Calu3 (cell line): ENCODE results near the gene ERCC6L. TPM values are rescaled to one million over a fixed set of nuclear protein-coding genes. Genes with fewer than 3 reads are reported as not detected.
A peak's percentile ranks its signal among the peaks of the same experiment; 100 is the strongest.

ENCODE experiments used
- Bru-seq: library from RNA; stranded (reverse); fragments of 400-500 nt; gene quantifications from one replicate; lab custom pipeline; 2021; lab: Mats Ljungman, UMichigan
- BruChase-seq, 2 experiments: library from RNA; stranded (reverse); fragments of 400-500 nt; gene quantifications; one replicate each; lab custom pipeline; 2021; lab: Mats Ljungman, UMichigan
- BruUV-seq: library from RNA; stranded (reverse); fragments of 400-500 nt; replicated peaks from 2 replicates; lab custom pipeline; 2021; lab: Mats Ljungman, UMichigan
- CTCF ChIA-PET: fragments of 300-600 bp; sonication (Branson Sonifier 250); formaldehyde crosslinking; loops from one replicate; lab custom pipeline; 2022; ENCODE audit warnings: antibody characterized with exemption; lab: Charles Lee
- DNase-seq: peaks from one replicate; pipeline ENCODE4 v3.0.0; 2022
- H3K27ac Mint-ChIP-seq: one replicate; pipeline ENCODE4 v1.8.0; 2022; ENCODE audit warnings: mixed read lengths; ENCODE audit not compliant: unreplicated experiment
- H3K27me3 Mint-ChIP-seq: one replicate; pipeline ENCODE4 v1.8.0; 2022; ENCODE audit warnings: mixed read lengths; ENCODE audit not compliant: unreplicated experiment
- H3K36me3 Mint-ChIP-seq: one replicate; pipeline ENCODE4 v1.8.0; 2022; ENCODE audit warnings: mild to moderate bottlenecking, moderate library complexity, mixed read lengths; ENCODE audit not compliant: insufficient read depth, unreplicated experiment
- H3K4me1 Mint-ChIP-seq: one replicate; pipeline ENCODE4 v1.8.0; 2022; ENCODE audit warnings: mild to moderate bottlenecking, low read depth, mixed read lengths; ENCODE audit not compliant: unreplicated experiment
- H3K4me3 Mint-ChIP-seq: one replicate; pipeline ENCODE4 v1.8.0; 2022; ENCODE audit warnings: mild to moderate bottlenecking, low read depth, moderate library complexity, mixed read lengths; ENCODE audit not compliant: unreplicated experiment
- H3K9me3 Mint-ChIP-seq: one replicate; pipeline ENCODE4 v1.8.0; 2022; ENCODE audit warnings: low read depth, mixed read lengths; ENCODE audit not compliant: unreplicated experiment
- intact Hi-C: fragments of 100-400 bp; cut with micrococcal nuclease; formaldehyde crosslinking; loops from one replicate; pipeline ENCODE4 v1.10.0; 2022; ENCODE audit not compliant: unreplicated experiment
- long read RNA-seq: library from polyadenylated mRNA; stranded (forward); transcript quantifications from one replicate; pipeline ENCODE4 v2.0.0, GENCODE V29; 2022
- total RNA-seq: library from RNA; stranded (reverse); gene quantifications from 2 replicates; pipeline ENCODE4 v1.2.3, GENCODE V29; 2022
- TF ChIP-seq, protein P1 (sequence below): fragments of 200-600 bp; IDR thresholded peaks from one replicate; pipeline ENCODE4 v1.8.0; 2022; ENCODE audit warnings: antibody characterized with exemption; ENCODE audit not compliant: unreplicated experiment

The ERCC6L gene, protein sequence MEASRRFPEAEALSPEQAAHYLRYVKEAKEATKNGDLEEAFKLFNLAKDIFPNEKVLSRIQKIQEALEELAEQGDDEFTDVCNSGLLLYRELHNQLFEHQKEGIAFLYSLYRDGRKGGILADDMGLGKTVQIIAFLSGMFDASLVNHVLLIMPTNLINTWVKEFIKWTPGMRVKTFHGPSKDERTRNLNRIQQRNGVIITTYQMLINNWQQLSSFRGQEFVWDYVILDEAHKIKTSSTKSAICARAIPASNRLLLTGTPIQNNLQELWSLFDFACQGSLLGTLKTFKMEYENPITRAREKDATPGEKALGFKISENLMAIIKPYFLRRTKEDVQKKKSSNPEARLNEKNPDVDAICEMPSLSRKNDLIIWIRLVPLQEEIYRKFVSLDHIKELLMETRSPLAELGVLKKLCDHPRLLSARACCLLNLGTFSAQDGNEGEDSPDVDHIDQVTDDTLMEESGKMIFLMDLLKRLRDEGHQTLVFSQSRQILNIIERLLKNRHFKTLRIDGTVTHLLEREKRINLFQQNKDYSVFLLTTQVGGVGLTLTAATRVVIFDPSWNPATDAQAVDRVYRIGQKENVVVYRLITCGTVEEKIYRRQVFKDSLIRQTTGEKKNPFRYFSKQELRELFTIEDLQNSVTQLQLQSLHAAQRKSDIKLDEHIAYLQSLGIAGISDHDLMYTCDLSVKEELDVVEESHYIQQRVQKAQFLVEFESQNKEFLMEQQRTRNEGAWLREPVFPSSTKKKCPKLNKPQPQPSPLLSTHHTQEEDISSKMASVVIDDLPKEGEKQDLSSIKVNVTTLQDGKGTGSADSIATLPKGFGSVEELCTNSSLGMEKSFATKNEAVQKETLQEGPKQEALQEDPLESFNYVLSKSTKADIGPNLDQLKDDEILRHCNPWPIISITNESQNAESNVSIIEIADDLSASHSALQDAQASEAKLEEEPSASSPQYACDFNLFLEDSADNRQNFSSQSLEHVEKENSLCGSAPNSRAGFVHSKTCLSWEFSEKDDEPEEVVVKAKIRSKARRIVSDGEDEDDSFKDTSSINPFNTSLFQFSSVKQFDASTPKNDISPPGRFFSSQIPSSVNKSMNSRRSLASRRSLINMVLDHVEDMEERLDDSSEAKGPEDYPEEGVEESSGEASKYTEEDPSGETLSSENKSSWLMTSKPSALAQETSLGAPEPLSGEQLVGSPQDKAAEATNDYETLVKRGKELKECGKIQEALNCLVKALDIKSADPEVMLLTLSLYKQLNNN
- total RNA-seq (11.0 and 11.3 TPM in 2 replicates), Bru-seq, nascent RNA (percentile 63 among the genes with signal in this experiment), BruChase-seq, experiment 1, labeled RNA remaining after a 6-hour chase (percentile 59 among the genes with signal in this experiment), BruChase-seq, experiment 2, labeled RNA remaining after a 2-hour chase (percentile 71 among the genes with signal in this experiment)
- long read RNA-seq, full-length matches to known transcripts: 10 of 12 reads
- long read RNA-seq, partial matches to known transcripts: 0 of 12 reads
- long read RNA-seq, other reads (novel, unspliced or antisense): 2 of 12 reads

DNA sequence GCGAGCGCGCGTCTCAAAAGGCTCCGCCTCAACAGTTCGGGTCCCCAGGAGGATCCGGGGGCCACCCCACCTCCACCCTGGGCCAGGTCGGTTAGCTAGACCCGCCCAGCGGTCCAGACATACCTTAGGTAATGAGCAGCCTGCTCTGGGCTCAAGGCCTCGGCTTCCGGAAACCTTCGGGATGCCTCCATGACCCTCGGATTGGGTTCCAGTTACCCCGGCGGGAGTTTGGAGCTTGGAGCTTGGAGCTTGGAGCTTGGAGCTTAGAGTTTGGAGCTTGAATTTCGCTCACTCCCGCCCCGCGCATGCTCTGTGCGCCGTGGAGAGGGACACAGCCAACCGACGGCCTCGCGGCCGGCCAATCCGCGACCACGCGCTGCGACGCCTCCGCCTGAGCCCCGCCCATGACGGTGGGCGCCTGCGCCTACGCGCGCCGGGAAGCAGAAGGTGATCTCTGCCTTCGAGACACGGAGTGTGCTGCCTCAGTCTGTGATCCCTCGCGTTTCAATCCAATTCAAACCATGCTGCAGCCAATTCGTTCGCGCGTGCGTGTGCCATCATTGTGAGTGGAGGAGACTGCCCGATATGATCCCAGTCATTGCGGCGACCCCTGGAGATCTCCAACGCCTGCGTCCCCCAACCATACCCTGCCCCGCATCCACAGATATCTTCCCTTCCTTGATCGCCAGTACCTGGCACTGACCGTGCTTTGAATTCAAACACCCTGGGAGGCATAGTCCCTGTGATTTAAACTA is at the start of gene ERCC6L:
Gene ERCC6L (minus strand): TSS at position 307 of the 755 bp plus-strand sequence. CDS start 116 bp downstream, at position 191.
- no peaks in the 10 kb centered on the region for H3K27me3 Mint-ChIP-seq
- intact Hi-C loops: no loop called here
- no peaks in the 10 kb centered on the region for H3K9me3 Mint-ChIP-seq
- BruUV-seq: no TSS peak
- DNase-seq: peak; percentile 91
- no peaks in the 10 kb centered on the region for H3K4me1 Mint-ChIP-seq
- TF ChIP-seq, protein P1, sequence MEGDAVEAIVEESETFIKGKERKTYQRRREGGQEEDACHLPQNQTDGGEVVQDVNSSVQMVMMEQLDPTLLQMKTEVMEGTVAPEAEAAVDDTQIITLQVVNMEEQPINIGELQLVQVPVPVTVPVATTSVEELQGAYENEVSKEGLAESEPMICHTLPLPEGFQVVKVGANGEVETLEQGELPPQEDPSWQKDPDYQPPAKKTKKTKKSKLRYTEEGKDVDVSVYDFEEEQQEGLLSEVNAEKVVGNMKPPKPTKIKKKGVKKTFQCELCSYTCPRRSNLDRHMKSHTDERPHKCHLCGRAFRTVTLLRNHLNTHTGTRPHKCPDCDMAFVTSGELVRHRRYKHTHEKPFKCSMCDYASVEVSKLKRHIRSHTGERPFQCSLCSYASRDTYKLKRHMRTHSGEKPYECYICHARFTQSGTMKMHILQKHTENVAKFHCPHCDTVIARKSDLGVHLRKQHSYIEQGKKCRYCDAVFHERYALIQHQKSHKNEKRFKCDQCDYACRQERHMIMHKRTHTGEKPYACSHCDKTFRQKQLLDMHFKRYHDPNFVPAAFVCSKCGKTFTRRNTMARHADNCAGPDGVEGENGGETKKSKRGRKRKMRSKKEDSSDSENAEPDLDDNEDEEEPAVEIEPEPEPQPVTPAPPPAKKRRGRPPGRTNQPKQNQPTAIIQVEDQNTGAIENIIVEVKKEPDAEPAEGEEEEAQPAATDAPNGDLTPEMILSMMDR: no peak
- peak within 1 kb of the TSS; percentile 78 for H3K4me3 Mint-ChIP-seq
- peak within 1 kb of the TSS; percentile 50 for H3K27ac Mint-ChIP-seq
- CTCF ChIA-PET: interaction anchor here (0.6 to 0.8 kb wide), 3 partner anchors 9 to 728 kb away, joined by 3 read pairs; no protein-coding TSS in a partner anchor
- peaks cover 13% of the 10 kb centered on the region for H3K36me3 Mint-ChIP-seq

DNA sequence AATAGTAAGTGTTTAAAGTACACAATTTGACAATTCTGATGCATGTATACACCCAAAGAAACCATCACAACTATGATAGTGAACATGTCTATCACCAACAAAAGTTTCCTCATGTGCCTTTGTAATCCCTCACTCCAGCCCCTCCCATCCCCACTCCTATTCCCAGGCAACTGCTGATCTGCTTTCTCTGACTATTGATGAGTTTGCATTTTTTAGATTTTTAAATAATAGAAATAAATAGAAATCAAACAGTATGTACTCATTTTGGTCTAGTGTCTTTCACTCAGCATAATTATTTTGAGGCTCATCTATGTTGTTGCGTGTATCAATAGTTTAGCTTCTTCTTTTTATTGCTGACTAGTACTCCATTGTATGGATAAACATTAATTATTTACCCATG is 43.5 kb upstream of the ERCC6L start:
- no peak for DNase-seq
- CTCF ChIA-PET: no interaction called here
- Mint-ChIP-seq H3K27ac (no peak overlapping the region), H3K4me1 (peaks cover 8% of the 10 kb centered on the region), H3K36me3 (peaks cover 10% of the 10 kb centered on the region), H3K9me3 (no peaks in the 10 kb centered on the region), H3K27me3 (peaks cover 29% of the 10 kb centered on the region), H3K4me3 (no peak overlapping the region)
- BruUV-seq: no TSS peak
- TF ChIP-seq, protein P1: no peak
- intact Hi-C loops: no loop called here

DNA sequence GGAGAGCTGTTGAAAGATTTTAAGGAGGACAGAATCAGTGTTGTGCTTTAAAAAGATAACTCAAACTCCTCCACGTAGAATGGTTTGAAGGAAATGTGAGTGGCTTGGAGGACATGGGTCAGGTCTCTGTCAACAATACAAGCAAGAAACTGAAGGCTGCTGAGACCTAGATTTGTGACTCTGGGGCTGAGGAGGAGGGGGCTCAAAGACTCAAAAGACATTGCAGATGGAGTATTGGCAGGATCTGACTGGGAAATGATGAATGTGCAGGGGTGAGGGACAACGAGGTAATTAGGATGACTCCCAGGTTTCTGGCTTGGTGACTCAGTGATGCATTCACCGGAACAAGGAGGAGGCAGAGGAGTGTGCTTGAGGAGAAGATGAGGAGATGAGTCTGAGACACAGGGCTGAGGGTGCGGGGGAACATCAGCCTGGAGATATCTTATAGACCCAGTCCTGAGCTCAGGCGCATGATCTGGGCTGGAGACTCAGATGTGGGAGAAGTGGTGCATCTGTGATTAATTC is 41.6 kb upstream of the ERCC6L start:
- intact Hi-C loops: no loop called here
- BruUV-seq: no TSS peak
- CTCF ChIA-PET: no interaction called here
- peaks cover 29% of the 10 kb centered on the region for H3K36me3 Mint-ChIP-seq
- peaks cover 29% of the 10 kb centered on the region for H3K27me3 Mint-ChIP-seq
- H3K4me3 Mint-ChIP-seq: no peak overlapping the region
- H3K4me1 Mint-ChIP-seq: peaks cover 8% of the 10 kb centered on the region
- H3K27ac Mint-ChIP-seq: no peak overlapping the region
- no peak for DNase-seq
- no peaks in the 10 kb centered on the region for H3K9me3 Mint-ChIP-seq
- TF ChIP-seq, protein P1: no peak
